ENCODE results near the gene CD200.
"Not testable (repeated sequence)": the region's sequence is repeated elsewhere in the genome, so short reads cannot be mapped to it uniquely, and the experiment has no call there.

CD200 gene

GRCh38 chr3:112392393-112393359 is 59.7 kb downstream of the CD200 start:
- no peak for DNase-seq

GRCh38 chr3:112393360-112393728 is 60.4 kb downstream of the CD200 start:
- DNase-seq: no peak

GRCh38 chr3:112394003-112394640 is 61.2 kb downstream of the CD200 start:
- DNase-seq: no peak

GRCh38 chr3:112395181-112395895 is 62.4 kb downstream of the CD200 start:
- DNase-seq: no peak

- no peak for DNase-seq
Observed at GRCh38 chr3:112395896-112396290, 62.9 kb downstream of the CD200 start.

GRCh38 chr3:112397556-112397955 is 64.6 kb downstream of the CD200 start:
- DNase-seq: no peak

GRCh38 chr3:112399064-112399463 is 66.1 kb downstream of the CD200 start:
- no peak for DNase-seq

GRCh38 chr3:112399554-112399953 is 66.6 kb downstream of the CD200 start:
- DNase-seq: not testable (repeated sequence)

- DNase-seq: not testable (repeated sequence)
Observed at GRCh38 chr3:112400317-112400716, 67.4 kb downstream of the CD200 start.

GRCh38 chr3:112401617-112402016 is 68.7 kb downstream of the CD200 start:
- no peak for DNase-seq

GRCh38 chr3:112403103-112403502 is 70.1 kb downstream of the CD200 start:
- no peak for DNase-seq

GRCh38 chr3:112404924-112405549 is 72.1 kb downstream of the CD200 start:
- DNase-seq: not testable (repeated sequence)

GRCh38 chr3:112405845-112406244 is 72.9 kb downstream of the CD200 start:
- DNase-seq: no peak

GRCh38 chr3:112407214-112407887 is 74.4 kb downstream of the CD200 start:
- no peak for DNase-seq

GRCh38 chr3:112407888-112408702 is 75.1 kb downstream of the CD200 start:
- no peak for DNase-seq

GRCh38 chr3:112409041-112409440 is 76.1 kb downstream of the CD200 start:
- DNase-seq: no peak

- no peak for DNase-seq
Observed at GRCh38 chr3:112411425-112411824, 78.5 kb downstream of the CD200 start.

Data from NCI-H1930 (cell line).